Right ventricle myocardium inferior (tissue), 1 donor: Measurements from ENCODE around the gene URAD. TPM values are rescaled to one million over a fixed set of nuclear protein-coding genes. Genes with fewer than 3 reads are reported as not detected.

Experiments
- ATAC-seq: fragments of 200-7000 bp; cut with Tn5 transposase; one replicate; pipeline ENCODE4 v1.9.1; 2020; ENCODE audit warnings: mild to moderate bottlenecking, moderate library complexity
- DNase-seq: peaks from one replicate; pipeline ENCODE4 v3.0.0; 2021; ENCODE audit errors: missing footprints
- intact Hi-C: fragments of 100-400 bp; cut with DNase I; formaldehyde crosslinking; loops from one replicate; pipeline ENCODE4 v1.11.0; 2022
- total RNA-seq: library from RNA; stranded (reverse); fragmentation: NEBNext Ultra II Directional; extraction: Animal tissue kit (Norgen Biotek cat#: 25700); gene quantifications from one replicate; pipeline ENCODE4 v1.2.1, GENCODE V29; 2021
- donor health status: DM: no; HTN: yes; CAD: no; lungs with severe emphysema.

URAD gene
- total RNA-seq, 1 donor from 2014 or later: not detected

DNA sequence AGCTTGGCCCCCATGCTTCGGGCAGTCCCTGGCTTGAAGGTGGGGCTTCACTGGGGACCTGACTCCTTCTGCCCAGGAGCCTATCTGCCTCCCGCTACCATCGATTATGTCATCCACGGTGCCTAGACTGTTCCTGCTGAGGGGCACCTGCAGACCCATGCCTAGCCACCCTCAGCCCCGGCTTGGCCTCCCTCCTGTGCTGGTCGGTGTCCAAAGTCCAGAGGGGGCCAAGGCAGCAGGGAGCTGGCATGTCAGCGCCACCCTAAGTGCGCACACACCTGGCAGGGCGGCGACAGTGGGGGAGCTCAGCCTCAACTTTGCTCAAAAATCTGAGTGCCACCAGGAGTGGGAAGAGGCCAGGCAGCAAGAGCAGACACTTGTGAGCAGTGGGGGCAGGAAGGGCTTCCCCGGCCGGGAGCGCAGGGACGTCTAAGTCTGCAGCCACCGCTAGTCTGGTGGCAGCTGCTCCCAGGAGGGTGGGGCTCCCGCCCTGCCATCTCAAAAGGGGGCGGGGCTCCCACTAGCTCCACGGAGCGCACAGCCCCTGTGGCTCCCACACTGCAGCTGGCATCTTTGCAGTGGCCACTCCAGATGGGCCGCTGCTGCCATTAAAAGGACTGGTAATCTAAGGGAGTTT is 13.5 kb upstream of the URAD start:
- no peak for DNase-seq
- no peak for ATAC-seq
- intact Hi-C loops: no loop called here

DNA sequence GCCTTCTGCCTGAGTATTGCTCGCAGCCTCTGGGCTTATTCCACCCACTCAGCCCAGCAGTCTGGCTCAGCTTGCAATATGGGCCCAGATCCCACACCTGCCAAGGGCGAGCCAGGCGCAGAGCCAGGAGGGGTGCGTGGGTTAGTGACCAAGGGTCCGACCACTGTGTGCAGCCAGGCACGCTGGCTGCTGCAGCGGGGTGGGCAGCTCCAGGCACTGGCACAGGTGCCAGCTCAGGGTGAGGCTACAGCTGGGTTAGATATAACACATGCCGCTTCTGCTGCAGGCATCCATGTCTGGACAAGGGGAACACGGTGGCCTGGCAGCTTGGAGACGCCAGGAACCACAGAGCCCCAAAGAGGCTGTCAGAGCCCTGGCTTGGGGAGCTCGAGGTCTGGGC is 12.6 kb upstream of the URAD start:
- DNase-seq: no peak
- ATAC-seq: no peak
- intact Hi-C loops: no loop called here

DNA sequence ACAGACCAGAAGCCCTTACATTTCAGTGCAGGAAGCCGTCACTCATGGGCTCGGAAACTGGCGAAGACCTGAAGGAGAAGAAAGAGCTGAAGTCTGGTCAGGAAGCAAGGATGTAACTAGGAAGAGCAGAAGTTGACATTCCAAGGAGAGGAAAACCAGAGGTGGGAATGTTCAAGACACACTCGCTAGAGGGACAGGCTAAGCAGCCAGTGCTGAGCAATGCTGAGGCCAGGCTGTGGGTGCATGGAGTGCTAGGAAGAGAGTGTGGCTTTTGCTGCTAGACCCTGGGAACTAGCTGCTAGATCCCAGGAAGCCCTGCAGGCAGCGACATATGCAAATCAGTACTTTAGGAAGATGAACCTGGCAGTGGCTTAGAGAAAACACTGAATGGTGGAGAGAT is 12.1 kb upstream of the URAD start:
- DNase-seq: no peak
- no peak for ATAC-seq
- intact Hi-C loops: no loop called here

DNA sequence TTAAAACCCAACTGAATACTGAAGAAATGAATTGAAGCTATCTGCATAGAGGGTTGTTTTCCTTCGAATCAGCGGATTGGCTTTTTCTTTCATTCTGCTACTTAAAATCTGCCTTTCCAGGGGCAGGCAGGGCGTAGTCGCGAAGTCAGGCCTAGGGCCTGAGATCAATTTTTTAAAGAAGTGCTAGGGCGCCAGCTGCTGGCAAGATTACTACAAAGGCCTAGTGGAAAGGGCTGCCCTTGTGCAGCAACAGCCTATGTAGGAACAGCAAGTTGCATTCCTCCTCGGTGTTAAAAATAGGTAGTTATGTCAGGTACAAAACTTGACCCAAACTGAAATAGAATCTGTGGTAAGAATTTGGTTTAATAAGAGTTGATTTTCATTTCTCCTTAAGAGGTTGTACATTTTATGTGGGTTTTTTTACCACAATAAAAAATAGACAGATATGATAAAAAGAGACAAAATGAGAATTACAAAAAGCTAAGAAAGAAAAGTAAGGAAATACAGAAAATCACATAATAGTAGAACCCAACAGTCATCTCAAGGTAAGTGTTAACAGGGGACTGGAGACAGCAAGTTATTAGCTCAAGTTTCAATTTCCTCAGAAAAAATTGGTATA is 9.5 kb upstream of the URAD start:
- ATAC-seq (peak; percentile 76), DNase-seq (no peak)
- intact Hi-C loops: no loop called here

DNA sequence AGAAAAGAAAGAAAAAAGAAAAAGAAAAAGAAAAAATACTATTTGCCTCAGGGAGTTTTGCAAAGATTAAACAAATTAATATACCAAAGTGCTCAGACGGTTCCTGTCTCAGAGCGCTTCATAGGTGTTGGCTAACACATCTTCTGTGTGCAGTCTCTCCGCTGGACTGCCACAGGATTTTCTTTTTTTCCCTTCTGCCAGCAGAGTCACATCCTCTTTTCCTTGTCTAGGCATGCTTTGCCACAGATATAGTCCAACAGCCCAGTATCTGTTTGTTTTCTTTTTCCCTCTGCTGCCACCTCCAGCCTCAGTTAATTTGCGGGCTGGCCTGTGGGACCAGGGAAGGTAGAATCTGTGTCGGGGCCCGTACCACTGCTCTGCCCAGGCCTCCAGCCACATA is 3.4 kb upstream of the URAD start:
- DNase-seq (no peak), ATAC-seq (no peak)
- intact Hi-C loops: no loop called here

DNA sequence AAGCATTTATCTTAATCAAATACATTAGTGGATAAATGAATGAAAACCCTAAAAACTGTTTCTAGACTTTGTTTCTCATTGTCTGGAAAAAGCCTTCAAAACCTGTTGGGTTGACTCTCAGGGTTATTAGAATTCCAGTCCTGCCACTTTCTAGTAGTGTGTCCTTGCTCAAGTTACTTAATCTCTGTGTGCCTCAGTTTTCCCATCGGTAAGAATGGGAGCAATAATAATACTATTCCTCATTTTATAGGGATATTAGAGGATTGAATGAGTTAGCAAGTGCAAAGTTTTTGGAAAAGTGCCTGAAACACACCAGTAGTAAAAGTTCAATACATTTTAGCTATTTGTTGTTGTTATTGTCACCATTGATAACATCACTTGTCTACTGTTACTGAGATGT is 2.9 kb downstream of the URAD start:
- DNase-seq (no peak), ATAC-seq (no peak)
- intact Hi-C loops: loop anchor here (2.0 to 10.0 kb wide), 3 partner anchors 155 to 1001 kb away; no protein-coding TSS in a partner anchor

DNA sequence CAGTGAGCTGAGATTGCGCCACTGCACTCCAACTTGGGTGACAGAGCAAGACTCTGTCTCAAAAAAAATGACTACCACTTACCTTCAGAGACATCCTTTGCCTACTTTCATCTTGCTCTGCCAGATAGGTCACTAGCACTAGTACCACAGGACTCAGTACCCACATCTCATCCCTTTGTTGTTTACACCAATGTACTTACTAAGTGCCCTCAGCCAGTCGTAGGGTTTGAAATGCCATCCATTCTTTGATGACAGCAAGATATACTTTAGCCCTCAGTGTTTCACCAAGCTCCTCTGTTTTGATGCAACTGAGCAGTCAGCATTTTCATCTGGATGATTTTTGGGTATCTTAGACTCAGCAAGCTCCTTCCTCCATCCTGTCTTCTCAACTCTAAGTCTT is 6.1 kb downstream of the URAD start:
- no peak for ATAC-seq
- intact Hi-C loops: loop anchor here (10.0 kb wide), 1 partner anchor 998 kb away; no protein-coding TSS in a partner anchor
- DNase-seq: no peak

DNA sequence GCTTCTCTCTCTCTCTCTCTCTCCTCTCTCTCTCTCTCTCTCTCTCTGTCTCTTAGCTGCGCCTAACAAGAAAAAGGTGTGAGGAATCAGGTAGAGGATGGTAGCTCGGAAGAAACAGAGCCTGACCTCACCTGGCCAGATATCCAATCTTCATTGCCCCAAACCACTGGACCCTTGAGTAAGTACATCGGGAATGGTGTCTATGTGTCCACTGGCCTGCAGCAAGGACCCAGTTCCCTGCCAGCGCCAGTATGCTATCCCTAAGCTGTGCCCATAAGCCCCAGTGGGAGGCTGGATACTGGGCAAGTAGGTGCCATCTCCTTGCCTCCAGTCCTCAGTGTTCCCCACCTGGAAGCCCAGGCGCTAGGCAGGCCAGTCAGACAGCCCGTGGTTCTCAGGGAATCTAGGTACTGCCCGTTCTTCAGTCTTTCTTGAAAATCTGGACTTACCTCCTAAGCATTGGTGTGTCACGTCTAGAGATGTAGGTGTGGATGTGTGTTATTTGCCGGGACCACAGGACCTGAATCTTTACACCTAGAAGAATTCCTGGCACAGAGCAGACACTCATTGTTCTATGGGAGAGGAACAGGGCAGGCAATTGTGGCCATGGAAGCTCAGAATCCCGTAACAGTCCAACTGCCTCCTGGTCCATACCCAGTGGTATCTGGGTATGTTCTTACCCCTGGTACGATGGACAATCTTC is 7.3 kb downstream of the URAD start:
- no peak for DNase-seq
- ATAC-seq: no peak
- intact Hi-C loops: loop anchor here (10.0 kb wide), 1 partner anchor 996 kb away; no protein-coding TSS in a partner anchor

DNA sequence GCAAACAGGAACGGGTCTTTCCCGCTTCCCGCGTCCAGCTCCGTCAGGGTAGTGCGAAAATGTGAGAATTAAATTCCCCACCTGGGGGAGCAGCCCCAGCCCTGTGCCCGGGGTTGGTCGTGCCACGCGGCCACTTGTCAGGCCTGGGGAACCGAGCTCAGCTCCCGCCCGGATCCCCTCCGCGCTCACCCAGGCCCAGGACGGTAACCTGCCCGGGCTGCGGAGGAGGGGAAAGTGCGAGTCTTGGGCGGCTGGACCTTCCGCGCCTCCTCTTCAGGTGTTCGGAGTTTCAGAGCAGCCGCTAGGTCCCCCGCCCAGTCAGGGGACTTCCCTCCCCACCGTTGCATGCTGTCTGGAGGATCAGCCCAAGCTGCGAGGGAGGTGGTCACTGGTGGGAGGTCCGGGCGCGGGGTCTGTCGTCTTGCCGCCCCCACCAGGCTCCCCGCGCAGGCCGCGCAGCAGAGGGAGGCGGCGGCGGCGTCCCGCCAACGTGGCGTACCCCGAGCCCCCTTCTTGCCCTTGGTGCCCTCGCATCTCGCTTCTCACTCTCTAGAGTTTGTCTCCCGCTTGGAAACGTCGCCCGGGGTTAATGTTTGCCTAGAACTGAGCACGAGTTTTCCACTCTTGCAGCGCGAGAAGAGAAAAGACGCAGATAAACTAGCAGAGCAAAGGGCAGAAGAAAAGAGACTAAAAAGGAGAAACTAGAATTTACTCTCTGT is 8.1 kb downstream of the URAD start:
- DNase-seq: no peak
- no peak for ATAC-seq

DNA sequence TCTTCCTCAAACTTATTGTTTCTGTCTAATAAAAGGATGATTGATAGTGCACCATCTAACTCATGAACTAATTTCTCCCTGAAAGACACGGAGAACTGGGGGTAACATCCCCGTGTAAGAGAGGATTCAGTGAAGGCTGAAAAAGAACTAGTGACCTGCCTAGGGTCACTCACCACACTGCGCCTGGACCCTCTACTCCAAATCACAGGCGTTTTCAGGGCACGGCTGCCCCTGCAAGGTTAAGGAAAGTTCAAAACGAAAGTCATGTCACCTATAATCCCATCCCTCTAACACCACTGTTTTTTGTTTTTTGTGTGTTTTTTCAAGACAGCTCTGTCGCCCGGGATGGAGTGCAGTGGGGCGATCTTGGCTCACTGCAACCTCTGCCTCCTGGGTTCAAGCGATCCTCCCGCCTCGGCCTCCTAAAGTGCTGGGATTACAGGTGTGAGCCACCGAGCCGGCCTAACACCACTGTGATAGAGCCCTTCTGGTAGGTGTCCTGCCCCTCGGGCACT is 8.7 kb downstream of the URAD start:
- intact Hi-C loops: loop anchor here (10.0 kb wide), 1 partner anchor 995 kb away; no protein-coding TSS in a partner anchor
- ATAC-seq: no peak
- no peak for DNase-seq

More for the DNA sequence above, 8.1 kb downstream of the URAD start:
- intact Hi-C loops: loop anchor here (10.0 kb wide), 1 partner anchor 996 kb away; no protein-coding TSS in a partner anchor

DNA sequence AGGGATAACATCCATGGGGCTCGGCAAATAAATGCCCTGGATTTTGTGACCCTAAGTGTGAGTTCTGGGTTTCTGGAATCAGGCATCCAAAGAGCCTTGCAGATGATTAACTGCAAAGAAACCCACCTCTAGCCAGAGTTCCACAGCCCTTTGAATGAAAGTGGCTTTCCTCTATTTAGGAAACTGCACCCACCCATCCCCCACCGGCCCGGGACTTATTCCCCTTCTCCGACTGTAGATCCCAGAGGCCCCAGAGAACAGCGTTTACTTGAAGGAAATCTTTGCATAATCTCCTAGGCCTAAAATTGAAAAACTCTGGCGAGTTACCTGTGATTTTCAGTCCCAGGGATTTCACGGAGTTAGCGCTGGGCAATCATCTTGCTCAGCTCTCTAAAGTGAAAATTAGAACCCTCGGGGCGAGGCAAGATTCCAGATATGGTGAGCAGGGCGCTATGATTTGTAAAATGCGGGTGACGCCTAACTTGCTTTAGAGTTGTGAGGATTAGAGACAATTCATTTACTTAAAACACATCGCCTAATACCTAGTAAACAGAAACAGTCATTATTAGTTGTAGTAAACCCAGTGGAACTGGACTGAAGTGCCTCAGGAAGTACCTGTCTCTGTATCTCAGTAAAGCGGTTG is 9.4 kb downstream of the URAD start:
- intact Hi-C loops: no loop called here
- ATAC-seq: no peak
- no peak for DNase-seq

DNA sequence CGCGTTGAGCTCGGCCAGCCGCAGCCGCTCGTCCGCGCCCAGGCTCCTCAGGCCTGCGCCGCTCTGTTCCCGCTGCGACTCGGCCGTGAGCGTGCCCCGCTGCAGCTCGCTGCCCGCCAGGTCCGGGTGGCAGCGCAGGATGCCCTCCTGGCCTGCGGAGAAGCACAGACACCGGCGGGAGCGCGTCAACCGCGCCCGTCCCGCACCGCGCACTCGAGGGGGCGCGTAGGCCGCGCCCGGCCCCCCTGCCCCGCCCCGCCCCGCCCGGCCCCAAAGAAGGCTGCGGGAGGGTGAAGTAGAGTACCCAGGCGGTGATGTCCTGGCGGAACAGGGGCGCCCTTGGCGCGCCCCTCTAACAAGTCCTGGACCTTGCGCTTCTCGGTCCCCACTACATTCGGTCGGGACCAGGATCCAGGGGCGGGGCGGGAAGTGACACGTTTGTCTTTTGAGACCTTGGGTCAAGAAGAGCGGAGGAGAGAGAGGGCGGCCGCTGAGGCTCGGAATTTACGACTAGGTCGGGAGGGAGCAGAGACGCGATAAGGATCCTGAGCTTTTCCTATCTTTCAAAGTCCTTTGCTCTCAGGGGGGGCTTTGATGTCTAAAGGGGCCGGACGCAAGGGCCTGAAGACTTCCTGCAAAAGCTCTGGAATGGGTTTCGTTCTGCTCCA is 10.1 kb downstream of the URAD start:
- ATAC-seq: no peak
- DNase-seq: no peak
- intact Hi-C loops: no loop called here

DNA sequence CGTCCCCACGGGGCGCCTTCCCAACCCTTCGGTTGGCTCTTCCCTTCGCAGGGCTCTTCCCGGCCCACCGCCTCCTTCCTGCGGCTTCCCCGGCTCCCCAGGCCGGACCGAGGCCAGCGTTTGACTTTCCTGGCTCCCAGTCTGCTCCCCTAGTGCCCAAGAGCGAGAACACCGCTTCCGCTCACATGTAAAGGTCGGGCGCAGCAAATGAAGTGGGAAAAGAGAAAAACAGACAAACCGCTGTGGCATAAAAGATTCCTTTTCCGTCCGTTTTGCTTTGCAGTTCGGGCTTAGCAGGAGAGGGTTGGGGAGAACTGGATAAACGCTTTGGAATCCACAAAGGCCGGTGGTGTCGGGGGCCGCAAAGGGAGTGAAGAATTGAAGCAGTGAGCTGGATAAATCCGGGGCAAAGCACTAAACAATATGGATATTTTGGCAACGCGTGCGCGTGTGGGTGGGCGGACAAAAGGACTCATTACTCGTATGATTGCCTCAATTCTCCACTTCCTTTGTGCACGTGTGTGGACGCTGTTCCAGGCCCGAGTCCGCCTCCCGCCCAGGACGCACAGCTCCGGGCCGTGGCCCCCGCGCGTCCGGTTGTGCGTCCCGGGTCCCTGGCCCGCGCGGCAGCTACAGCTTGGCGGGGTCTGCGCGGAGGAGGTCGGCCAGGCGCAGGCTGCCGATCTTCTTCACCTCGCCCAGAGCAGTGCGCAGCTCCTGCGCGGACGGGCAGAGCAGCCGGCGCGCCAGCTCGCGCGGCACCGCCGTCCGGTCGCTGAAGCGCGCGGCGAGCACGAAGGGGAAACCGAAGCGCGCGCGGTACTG is 10.8 kb downstream of the URAD start:
- no peak for ATAC-seq
- DNase-seq: no peak
- intact Hi-C loops: no loop called here

DNA sequence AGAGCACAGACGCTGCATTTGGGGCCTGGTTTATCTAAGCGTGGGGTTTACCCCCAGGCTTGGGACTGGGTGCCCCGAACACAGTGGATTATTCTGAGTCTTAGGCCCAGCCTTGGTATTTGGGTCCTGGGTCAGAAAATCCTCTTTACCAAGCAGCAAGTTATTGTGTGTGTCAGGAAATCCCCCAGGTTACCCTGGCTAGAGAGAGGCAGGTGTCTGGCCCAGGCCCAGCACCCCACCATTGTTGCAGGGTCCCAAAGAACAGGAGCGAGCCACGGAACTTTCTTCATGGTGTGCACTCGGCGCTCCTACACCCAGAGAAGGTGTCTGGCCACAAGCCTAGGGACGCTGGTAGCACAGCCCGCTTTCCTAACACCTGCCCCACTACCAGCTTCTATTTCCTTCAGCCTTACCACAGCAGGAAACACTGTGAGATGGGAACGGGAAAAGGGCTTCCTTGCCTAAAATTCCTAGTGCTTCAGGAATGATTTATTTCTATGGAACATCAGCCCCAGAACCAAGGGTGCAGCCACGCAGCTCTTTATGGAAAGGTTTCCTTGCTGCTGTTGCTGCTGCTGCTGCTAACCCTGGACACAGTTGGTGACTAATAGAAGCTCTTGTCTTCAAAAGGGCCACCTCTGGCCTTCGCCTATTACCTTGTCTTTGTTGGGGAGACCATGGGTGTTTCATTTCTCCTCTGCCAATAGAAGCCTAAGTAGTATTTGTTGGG is 12.0 kb downstream of the URAD start:
- intact Hi-C loops: no loop called here
- DNase-seq: no peak
- ATAC-seq: no peak

DNA sequence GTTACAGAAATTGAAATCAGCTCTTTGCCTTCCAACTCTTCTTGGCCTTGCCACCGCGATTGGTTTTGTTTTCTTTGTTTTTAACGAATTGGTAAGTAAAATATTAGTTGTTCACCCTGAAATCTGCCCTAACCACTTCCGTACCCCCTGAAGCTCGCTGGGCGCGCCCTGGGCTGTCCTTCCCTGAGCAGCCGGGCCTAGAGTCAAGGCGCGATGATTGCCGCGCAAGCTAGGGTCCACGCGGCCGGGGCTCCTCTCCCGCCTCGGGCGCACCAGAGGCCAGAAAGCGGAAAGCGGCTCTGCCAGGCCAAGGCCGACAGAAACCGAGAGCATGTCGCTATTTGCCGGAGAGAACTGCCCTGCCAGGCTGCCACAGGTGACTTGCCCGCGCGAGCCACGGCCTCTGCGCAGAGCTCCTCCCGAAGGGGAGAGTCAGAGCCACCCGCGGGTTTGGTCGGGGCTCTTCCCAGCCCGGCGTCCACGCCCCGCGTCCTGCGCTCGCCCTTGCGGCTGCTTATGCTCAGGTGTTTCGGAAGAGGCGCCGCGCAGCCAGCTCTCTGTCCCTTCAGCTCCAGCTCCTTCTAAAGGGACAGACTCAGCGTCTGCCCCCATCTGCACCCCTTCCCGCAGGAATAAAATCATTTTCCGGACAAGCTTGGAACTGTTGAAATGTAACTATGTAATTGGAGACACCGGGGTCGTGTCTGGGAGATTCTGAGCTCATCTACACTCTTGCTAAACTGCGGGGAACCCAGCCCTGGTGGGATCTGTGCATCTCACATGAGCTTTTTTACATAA is 12.7 kb downstream of the URAD start:
- intact Hi-C loops: no loop called here
- ATAC-seq (no peak), DNase-seq (no peak)
